B cell (primary cell): Measurements from ENCODE around the gene NKAIN2.
"Not testable (repeated sequence)": the region's sequence is repeated elsewhere in the genome, so short reads cannot be mapped to it uniquely, and the experiment has no call there.

Experiments used
- EZH2 ChIP-seq: IDR thresholded peaks from 2 replicates; pipeline ENCODE4 v1.6.1; 2012; ENCODE audit warnings: borderline replicate concordance, low read depth, mild to moderate bottlenecking, moderate library complexity, low read length; ENCODE audit not compliant: insufficient read depth, poor library complexity, severe bottlenecking
- TF ChIP-seq, protein P1 (sequence below): fragments of 200-600 bp; IDR thresholded peaks from one replicate; pipeline ENCODE4 v1.8.0; 2022; ENCODE audit warnings: antibody characterized with exemption, mild to moderate bottlenecking

DNA sequence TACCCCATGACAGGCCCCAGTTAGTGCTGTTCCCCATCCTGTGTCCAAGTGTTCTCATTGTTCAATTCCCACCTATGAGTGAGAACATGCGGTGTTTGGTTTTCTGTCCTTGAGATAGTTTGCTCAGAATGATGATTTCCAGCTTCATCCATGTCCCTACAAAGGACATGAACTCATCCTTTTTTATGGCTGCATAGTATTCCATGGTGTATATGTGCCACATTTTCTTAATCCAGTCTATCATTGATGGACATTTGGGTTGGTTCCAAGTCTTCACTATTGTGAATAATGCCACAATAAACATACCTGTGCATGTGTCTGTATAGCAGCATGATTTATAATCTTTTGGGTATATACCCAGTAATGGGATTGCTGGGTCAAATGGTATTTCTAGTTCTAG is 218.4 kb downstream of the NKAIN2 start:
- TF ChIP-seq, protein P1, sequence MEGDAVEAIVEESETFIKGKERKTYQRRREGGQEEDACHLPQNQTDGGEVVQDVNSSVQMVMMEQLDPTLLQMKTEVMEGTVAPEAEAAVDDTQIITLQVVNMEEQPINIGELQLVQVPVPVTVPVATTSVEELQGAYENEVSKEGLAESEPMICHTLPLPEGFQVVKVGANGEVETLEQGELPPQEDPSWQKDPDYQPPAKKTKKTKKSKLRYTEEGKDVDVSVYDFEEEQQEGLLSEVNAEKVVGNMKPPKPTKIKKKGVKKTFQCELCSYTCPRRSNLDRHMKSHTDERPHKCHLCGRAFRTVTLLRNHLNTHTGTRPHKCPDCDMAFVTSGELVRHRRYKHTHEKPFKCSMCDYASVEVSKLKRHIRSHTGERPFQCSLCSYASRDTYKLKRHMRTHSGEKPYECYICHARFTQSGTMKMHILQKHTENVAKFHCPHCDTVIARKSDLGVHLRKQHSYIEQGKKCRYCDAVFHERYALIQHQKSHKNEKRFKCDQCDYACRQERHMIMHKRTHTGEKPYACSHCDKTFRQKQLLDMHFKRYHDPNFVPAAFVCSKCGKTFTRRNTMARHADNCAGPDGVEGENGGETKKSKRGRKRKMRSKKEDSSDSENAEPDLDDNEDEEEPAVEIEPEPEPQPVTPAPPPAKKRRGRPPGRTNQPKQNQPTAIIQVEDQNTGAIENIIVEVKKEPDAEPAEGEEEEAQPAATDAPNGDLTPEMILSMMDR: not testable (repeated sequence)
- TF ChIP-seq EZH2: not testable (repeated sequence)
